Measurements from ENCODE around the gene GRK5.

Gene GRK5

GRCh38 chr10:119404719-119405519, 197.5 kb downstream of the GRK5 start:
- no peak for DNase-seq (ENCODE audit: low read depth in 2 of 2)

GRCh38 chr10:119405520-119405807, 198.1 kb downstream of the GRK5 start:
- DNase-seq (ENCODE audit: low read depth in 2 of 2) = no peak

GRCh38 chr10:119406137-119406536, 198.8 kb downstream of the GRK5 start:
- no peak for DNase-seq (ENCODE audit: low read depth in 2 of 2)

- no peak for DNase-seq (ENCODE audit: low read depth in 2 of 2)
Observed at GRCh38 chr10:119406601-119407253, 199.4 kb downstream of the GRK5 start.

- no peak for DNase-seq (ENCODE audit: low read depth in 2 of 2)
Observed at GRCh38 chr10:119407254-119407777, 199.9 kb downstream of the GRK5 start.

GRCh38 chr10:119408072-119408471, 200.7 kb downstream of the GRK5 start:
- no peak for DNase-seq (ENCODE audit: low read depth in 2 of 2)

- DNase-seq (ENCODE audit: low read depth in 2 of 2) = no peak
Observed at GRCh38 chr10:119408969-119409371, 201.6 kb downstream of the GRK5 start.

- no peak for DNase-seq (ENCODE audit: low read depth in 2 of 2)
Observed at GRCh38 chr10:119409385-119409784, 202.0 kb downstream of the GRK5 start.

GRCh38 chr10:119409906-119410305, 202.5 kb downstream of the GRK5 start:
- no peak for DNase-seq (ENCODE audit: low read depth in 2 of 2)

- no peak for DNase-seq (ENCODE audit: low read depth in 2 of 2)
Observed at GRCh38 chr10:119410361-119411116, 203.2 kb downstream of the GRK5 start.

- DNase-seq (ENCODE audit: low read depth in 2 of 2) = no peak
Observed at GRCh38 chr10:119412244-119413092, 205.1 kb downstream of the GRK5 start.

GRCh38 chr10:119413093-119413453, 205.7 kb downstream of the GRK5 start:
- DNase-seq (ENCODE audit: low read depth in 2 of 2) = no peak

GRCh38 chr10:119413471-119414080, 206.2 kb downstream of the GRK5 start:
- no peak for DNase-seq (ENCODE audit: low read depth in 2 of 2)

- no peak for DNase-seq (ENCODE audit: low read depth in 2 of 2)
Observed at GRCh38 chr10:119414081-119414611, 206.8 kb downstream of the GRK5 start.

GRCh38 chr10:119415121-119415520, 207.8 kb downstream of the GRK5 start:
- no peak for DNase-seq (ENCODE audit: low read depth in 2 of 2)

- no peak for DNase-seq (ENCODE audit: low read depth in 2 of 2)
Observed at GRCh38 chr10:119415536-119416503, 208.4 kb downstream of the GRK5 start.

GRCh38 chr10:119416855-119417254, 209.5 kb downstream of the GRK5 start:
- peak; percentile 43 to 68 for DNase-seq (ENCODE audit: low read depth in 2 of 2)

- no peak for DNase-seq (ENCODE audit: low read depth in 2 of 2)
Observed at GRCh38 chr10:119417852-119418251, 210.5 kb downstream of the GRK5 start.

GRCh38 chr10:119418362-119418761, 211.0 kb downstream of the GRK5 start:
- DNase-seq (ENCODE audit: low read depth in 2 of 2) = no peak

- DNase-seq (ENCODE audit: low read depth in 2 of 2) = no peak
Observed at GRCh38 chr10:119419931-119420330, 212.6 kb downstream of the GRK5 start.
